Fibroblast of lung (primary cell): ENCODE data around the gene KLB. TPM values are rescaled to one million over a fixed set of nuclear protein-coding genes. Genes with fewer than 3 reads are reported as not detected.
A peak's percentile ranks its signal among the peaks of the same experiment; 100 is the strongest.

ENCODE experiments used
- DNase-seq, 2 donors: peaks; one replicate each; pipeline versions ENCODE4 v3.0.0 to v3.0.0-alpha.2; 2010; ENCODE audit warnings: low read depth in 2 of 2
- H2AFZ ChIP-seq: 2 replicates; pipeline ENCODE4 v1.5.1; 2012; ENCODE audit warnings: low read length, control low read depth, inconsistent platforms
- H3K27ac ChIP-seq: 2 replicates; pipeline ENCODE4 v1.5.1; 2011; ENCODE audit warnings: low read length, control low read depth; ENCODE audit not compliant: insufficient read depth
- H3K27me3 ChIP-seq: 2 replicates; pipeline ENCODE4 v1.5.1; 2011; ENCODE audit warnings: mild to moderate bottlenecking, low read length; ENCODE audit not compliant: control insufficient read depth, insufficient read depth
- H3K36me3 ChIP-seq: 2 replicates; pipeline ENCODE4 v1.5.1; 2011; ENCODE audit warnings: low read length; ENCODE audit not compliant: control insufficient read depth, insufficient read depth
- H3K4me1 ChIP-seq: 2 replicates; pipeline ENCODE4 v1.5.1; 2011; ENCODE audit warnings: low read length; ENCODE audit not compliant: control insufficient read depth, insufficient read depth; ENCODE audit errors: extremely low read depth
- H3K4me2 ChIP-seq: 2 replicates; pipeline ENCODE4 v1.5.1; 2011; ENCODE audit warnings: low read length, control low read depth; ENCODE audit not compliant: insufficient read depth; ENCODE audit errors: extremely low read depth
- H3K4me3 ChIP-seq, 4 experiments: fragments of 200-600 bp in 1 of 4; sonication (generic) in 1 of 4; replicated peaks in 1 of 4; 2 replicates each; pipeline ENCODE4 v1.5.1; 2011 to 2016; ENCODE audit warnings: low read length in 4 of 4, low read depth in 3 of 4, mild to moderate bottlenecking in 3 of 4, control low read depth in 2 of 4, inconsistent platforms in 1 of 4, mixed read lengths in 1 of 4; ENCODE audit not compliant: insufficient read depth in 1 of 4; ENCODE audit errors: control extremely low read depth in 1 of 4
- H3K79me2 ChIP-seq: 2 replicates; pipeline ENCODE4 v1.5.1; 2012; ENCODE audit warnings: mild to moderate bottlenecking, low read length, inconsistent platforms; ENCODE audit not compliant: control insufficient read depth, insufficient read depth
- H3K9ac ChIP-seq: 2 replicates; pipeline ENCODE4 v1.5.1; 2011; ENCODE audit warnings: mild to moderate bottlenecking, low read length, control low read depth; ENCODE audit not compliant: insufficient read depth
- H3K9me3 ChIP-seq: 2 replicates; pipeline ENCODE4 v1.5.1; 2012; ENCODE audit warnings: low read depth, low read length; ENCODE audit not compliant: control insufficient read depth, insufficient read depth
- H4K20me1 ChIP-seq: 2 replicates; pipeline ENCODE4 v1.5.1; 2011; ENCODE audit warnings: low read length; ENCODE audit not compliant: control insufficient read depth, insufficient read depth; ENCODE audit errors: extremely low read depth
- CTCF ChIP-seq, 2 donors: IDR thresholded peaks in 1 of 2; conservative IDR thresholded peaks in 1 of 2; 1 replicate in 1 of 2; 2 replicates in 1 of 2; pipeline ENCODE4 v1.5.1; 2011 to 2012; ENCODE audit warnings: low read length in 2 of 2, control low read depth in 1 of 2, inconsistent platforms in 1 of 2, low read depth in 1 of 2, mild to moderate bottlenecking in 1 of 2
- EZH2 ChIP-seq: IDR thresholded peaks from 2 replicates; pipeline ENCODE4 v1.5.1; 2012; ENCODE audit warnings: low read length, control low read depth, mild to moderate bottlenecking; ENCODE audit errors: missing control alignments
- polyA plus RNA-seq, 2 donors: library from polyadenylated mRNA; depleted of rRNA in 1 of 2; stranded (reverse) in 1 of 2; unstranded in 1 of 2; fragments of >200 nt; gene quantifications; 2 replicates each; pipeline ENCODE4 v1.2.1, GENCODE V29; 2011 to 2012; ENCODE audit warnings: missing spikeins in 1 of 2
- total RNA-seq: library from RNA; depleted of rRNA; stranded (reverse); fragments of >200 nt; gene quantifications from 2 replicates; pipeline ENCODE4 v1.2.1, GENCODE V29; 2014

The KLB gene
- total and polyA plus RNA-seq, 2 donors (not counting 1 experiment from before 2014, with no cell fraction given) = not detected

GRCh38 chr4:39469429-39470077 lies 62.8 kb downstream of the KLB start:
- H3K79me2 ChIP-seq = no peaks in the 10 kb centered on the region
- no peaks in the 10 kb centered on the region for H3K27me3 ChIP-seq
- no peak overlapping the region for H3K9ac ChIP-seq
- TF ChIP-seq CTCF (conservative IDR thresholded peaks at IDR 0.05 in 1 of 2, IDR thresholded peaks at IDR 0.05 in 1 of 2; ENCODE audit: low read depth in 1 of 2, low read length in 2 of 2) (peak; percentile 80 to 91), EZH2 (no peak)
- no peak overlapping the region for H3K4me3 ChIP-seq
- no peak overlapping the region for H3K27ac ChIP-seq
- no peak overlapping the region for H3K4me2 ChIP-seq
- H3K4me1 ChIP-seq = no peaks in the 10 kb centered on the region
- H4K20me1 ChIP-seq = no peaks in the 10 kb centered on the region
- H3K36me3 ChIP-seq = no peaks in the 10 kb centered on the region
- H3K9me3 ChIP-seq = no peaks in the 10 kb centered on the region
- H2AFZ ChIP-seq = peak overlapping the region; percentile 9
- DNase-seq = peak; percentile 81 to 92

GRCh38 chr4:39470402-39470801 lies 63.7 kb downstream of the KLB start:
- no peak overlapping the region for H3K9ac ChIP-seq
- H3K36me3 ChIP-seq = no peaks in the 10 kb centered on the region

GRCh38 chr4:39472396-39472795 lies 65.7 kb downstream of the KLB start:
- H2AFZ ChIP-seq = no peak overlapping the region
- TF ChIP-seq EZH2 = no peak
- H3K27ac ChIP-seq = no peak overlapping the region
- no peak overlapping the region for H3K4me2 ChIP-seq
- no peaks in the 10 kb centered on the region for H3K9me3 ChIP-seq
- no peaks in the 10 kb centered on the region for H3K27me3 ChIP-seq
- no peaks in the 10 kb centered on the region for H4K20me1 ChIP-seq
- H3K4me1 ChIP-seq = no peaks in the 10 kb centered on the region
- H3K4me3 ChIP-seq = no peak overlapping the region
- no peak for DNase-seq
- no peaks in the 10 kb centered on the region for H3K79me2 ChIP-seq
- H3K9ac ChIP-seq = no peak overlapping the region
- no peaks in the 10 kb centered on the region for H3K36me3 ChIP-seq

More at GRCh38 chr4:39470402-39470801, 63.7 kb downstream of the KLB start:
- H3K9me3 ChIP-seq = no peaks in the 10 kb centered on the region
- DNase-seq = no peak
- H3K4me3 ChIP-seq = no peak overlapping the region
- no peaks in the 10 kb centered on the region for H3K79me2 ChIP-seq
- H3K4me2 ChIP-seq = no peak overlapping the region
- H3K4me1 ChIP-seq = no peaks in the 10 kb centered on the region
- H3K27me3 ChIP-seq = no peaks in the 10 kb centered on the region
- H4K20me1 ChIP-seq = no peaks in the 10 kb centered on the region
- TF ChIP-seq EZH2 (no peak), CTCF (conservative IDR thresholded peaks at IDR 0.05 in 1 of 2, IDR thresholded peaks at IDR 0.05 in 1 of 2; ENCODE audit: low read depth in 1 of 2, low read length in 2 of 2) (no peak)
- no peak overlapping the region for H3K27ac ChIP-seq
- H2AFZ ChIP-seq = no peak overlapping the region
